SH-SY5Y (cell line): Measurements from ENCODE around the gene AHSG.

Experiments used
- GATA2 ChIP-seq: IDR thresholded peaks from 2 replicates; pipeline ENCODE4 v1.6.1; 2011; ENCODE audit warnings: mild to moderate bottlenecking, low read depth, low read length
- GATA3 ChIP-seq: IDR thresholded peaks from 2 replicates; pipeline ENCODE4 v1.6.1; 2011; ENCODE audit warnings: low read depth, mild to moderate bottlenecking, low read length, moderate library complexity

DNA sequence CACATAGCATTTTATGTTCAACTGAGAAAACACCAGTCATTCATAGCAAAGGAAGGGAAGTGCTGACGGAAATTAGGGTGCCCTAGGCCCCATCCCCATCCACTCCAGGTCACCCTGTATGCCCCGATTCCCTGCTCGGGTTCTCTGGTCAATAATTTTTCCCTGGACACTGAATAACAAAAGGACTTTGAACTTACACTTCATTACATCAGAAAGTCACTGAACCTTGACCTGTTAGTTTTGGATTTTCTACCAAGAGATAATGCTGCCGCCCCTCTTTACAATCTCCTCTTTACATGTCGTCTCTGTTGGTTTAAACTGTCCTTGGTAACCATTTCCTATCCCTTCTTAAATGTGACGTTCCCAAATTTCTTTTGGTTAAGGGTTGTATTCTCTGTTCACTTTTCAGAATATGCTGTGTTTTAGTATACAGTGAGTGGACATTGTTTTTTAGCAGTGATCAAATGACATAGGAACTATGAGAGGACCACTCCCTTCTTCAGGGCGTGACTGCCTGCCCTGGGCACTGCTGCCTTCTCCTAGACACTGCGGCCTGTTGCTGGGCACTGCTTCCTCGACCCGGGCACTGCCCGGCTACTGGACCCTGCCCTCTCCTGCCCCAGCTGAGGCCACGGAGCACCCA is 13.6 kb upstream of the AHSG start:
- TF ChIP-seq GATA2 (no peak), GATA3 (no peak)
